Parathyroid adenoma (tissue), 2 donors: ENCODE results near the gene MAP2K5.

Experiments used
- H2AFZ ChIP-seq: fragments of 300-600 bp; sonication (generic); one replicate; pipeline ENCODE4 v1.7.0; 2017; ENCODE audit warnings: antibody characterized with exemption, mild to moderate bottlenecking
- H3K27ac ChIP-seq: fragments of 300-600 bp; sonication (generic); one replicate; pipeline ENCODE4 v1.7.0; 2017
- H3K27me3 ChIP-seq: fragments of 300-600 bp; sonication (generic); one replicate; pipeline ENCODE4 v1.7.0; 2017; ENCODE audit warnings: low read length; ENCODE audit not compliant: control insufficient read depth, insufficient read depth
- H3K36me3 ChIP-seq: fragments of 300-600 bp; sonication (generic); one replicate; pipeline ENCODE4 v1.7.0; 2017; ENCODE audit warnings: low read length; ENCODE audit not compliant: control insufficient read depth, insufficient read depth
- H3K4me1 ChIP-seq: fragments of 300-600 bp; sonication (generic); one replicate; pipeline ENCODE4 v1.7.0; 2017; ENCODE audit warnings: control low read depth
- H3K4me2 ChIP-seq: fragments of 300-600 bp; sonication (generic); one replicate; pipeline ENCODE4 v1.7.0; 2017; ENCODE audit warnings: low read length
- H3K4me3 ChIP-seq: fragments of 300-600 bp; sonication (generic); one replicate; pipeline ENCODE4 v1.7.0; 2017; ENCODE audit warnings: low read depth, low read length
- H3K79me2 ChIP-seq: fragments of 300-600 bp; sonication (generic); one replicate; pipeline ENCODE4 v1.7.0; 2017; ENCODE audit warnings: control low read depth
- H3K9ac ChIP-seq: fragments of 300-600 bp; sonication (generic); one replicate; pipeline ENCODE4 v1.7.0; 2017; ENCODE audit warnings: mild to moderate bottlenecking
- H3K9me3 ChIP-seq: fragments of 300-600 bp; sonication (generic); one replicate; pipeline ENCODE4 v1.7.0; 2017; ENCODE audit warnings: low read length; ENCODE audit not compliant: control insufficient read depth
- CTCF ChIP-seq: fragments of 300-600 bp; sonication (generic); IDR thresholded peaks from one replicate; pipeline ENCODE4 v1.7.0; 2017; ENCODE audit warnings: antibody characterized with exemption, mild to moderate bottlenecking
- donor health status: primary hyperparathyroidism.

Gene MAP2K5

GRCh38 chr15:67820122-67820991 lies 277.9 kb downstream of the MAP2K5 start:
- H2AFZ ChIP-seq: no peak overlapping the region
- no peak overlapping the region for H3K4me2 ChIP-seq
- H3K27me3 ChIP-seq: peaks cover 3% of the 10 kb centered on the region
- H3K9ac ChIP-seq: no peak overlapping the region
- no peaks in the 10 kb centered on the region for H3K79me2 ChIP-seq
- no peaks in the 10 kb centered on the region for H3K9me3 ChIP-seq
- no peak for TF ChIP-seq CTCF
- no peaks in the 10 kb centered on the region for H3K4me1 ChIP-seq
- H3K4me3 ChIP-seq: no peak overlapping the region
- no peaks in the 10 kb centered on the region for H3K36me3 ChIP-seq
- no peak overlapping the region for H3K27ac ChIP-seq

- peaks cover 3% of the 10 kb centered on the region for H3K27me3 ChIP-seq
- H3K9ac ChIP-seq: no peak overlapping the region
Observed at GRCh38 chr15:67820992-67821783, 278.7 kb downstream of the MAP2K5 start.

GRCh38 chr15:67821784-67822440 lies 279.4 kb downstream of the MAP2K5 start:
- no peak overlapping the region for H3K9ac ChIP-seq
- H3K4me1 ChIP-seq: no peaks in the 10 kb centered on the region
- peaks cover 3% of the 10 kb centered on the region for H3K27me3 ChIP-seq
- TF ChIP-seq CTCF: no peak
- no peaks in the 10 kb centered on the region for H3K9me3 ChIP-seq
- H3K36me3 ChIP-seq: no peaks in the 10 kb centered on the region
- H3K79me2 ChIP-seq: no peaks in the 10 kb centered on the region
- H3K27ac ChIP-seq: no peak overlapping the region
- H2AFZ ChIP-seq: no peak overlapping the region
- H3K4me3 ChIP-seq: no peak overlapping the region
- no peak overlapping the region for H3K4me2 ChIP-seq

More at GRCh38 chr15:67820992-67821783, 278.7 kb downstream of the MAP2K5 start:
- Histone ChIP-seq H3K4me2 (no peak overlapping the region), H3K9me3 (no peaks in the 10 kb centered on the region), H3K79me2 (no peaks in the 10 kb centered on the region), H3K4me3 (no peak overlapping the region), H2AFZ (no peak overlapping the region), H3K27ac (no peak overlapping the region), H3K36me3 (no peaks in the 10 kb centered on the region), H3K4me1 (no peaks in the 10 kb centered on the region)
- no peak for TF ChIP-seq CTCF

GRCh38 chr15:67822537-67823313 lies 280.2 kb downstream of the MAP2K5 start:
- no peak overlapping the region for H3K27ac ChIP-seq
- H3K4me1 ChIP-seq: no peaks in the 10 kb centered on the region
- no peak for TF ChIP-seq CTCF

More at GRCh38 chr15:67822537-67823313, 280.2 kb downstream of the MAP2K5 start:
- Histone ChIP-seq H2AFZ (no peak overlapping the region), H3K79me2 (no peaks in the 10 kb centered on the region), H3K36me3 (no peaks in the 10 kb centered on the region), H3K4me3 (no peak overlapping the region), H3K4me2 (no peak overlapping the region), H3K9ac (no peak overlapping the region), H3K9me3 (no peaks in the 10 kb centered on the region), H3K27me3 (peaks cover 3% of the 10 kb centered on the region)
